Stimulated activated CD4-positive, alpha-beta T cell treated with anti-CD3 and anti-CD28 coated beads, TNF-alpha, amount 100 ng/mL, for 1 hour (primary cell): ENCODE data around the gene RBMXL3.
"Not testable (repeated sequence)": the region's sequence is repeated elsewhere in the genome, so short reads cannot be mapped to it uniquely, and the experiment has no call there.

ENCODE experiments used
- DNase-seq, 3 donors: peaks; one replicate each; pipeline ENCODE4 v3.0.0-alpha.2; 2020; ENCODE audit warnings: low read depth in 3 of 3, low spot score in 1 of 3

Gene RBMXL3

DNA sequence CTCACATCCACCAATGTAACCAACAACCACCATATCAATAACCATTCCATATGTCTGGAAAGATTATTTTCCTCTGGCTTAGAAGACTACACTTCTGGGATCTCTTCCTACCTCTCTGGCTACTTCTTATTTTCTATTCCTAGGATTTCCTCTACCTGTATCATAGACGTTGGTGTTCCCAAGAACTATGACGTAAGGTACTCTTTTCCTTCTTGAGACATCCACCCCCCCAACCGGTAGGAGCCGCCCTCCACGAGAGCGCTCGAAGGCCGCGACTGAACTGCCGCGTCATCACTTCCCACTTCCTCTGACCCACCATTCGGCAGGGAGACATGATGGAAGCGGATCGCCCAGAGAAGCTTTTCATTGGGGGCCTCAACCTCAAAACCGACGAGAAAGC lies at the start of gene RBMXL3:
TSS of gene RBMXL3 (plus strand) at position 301 of the 400 bp plus-strand sequence. CDS start at position 333, 32 bp downstream.
- no peak for DNase-seq

DNA sequence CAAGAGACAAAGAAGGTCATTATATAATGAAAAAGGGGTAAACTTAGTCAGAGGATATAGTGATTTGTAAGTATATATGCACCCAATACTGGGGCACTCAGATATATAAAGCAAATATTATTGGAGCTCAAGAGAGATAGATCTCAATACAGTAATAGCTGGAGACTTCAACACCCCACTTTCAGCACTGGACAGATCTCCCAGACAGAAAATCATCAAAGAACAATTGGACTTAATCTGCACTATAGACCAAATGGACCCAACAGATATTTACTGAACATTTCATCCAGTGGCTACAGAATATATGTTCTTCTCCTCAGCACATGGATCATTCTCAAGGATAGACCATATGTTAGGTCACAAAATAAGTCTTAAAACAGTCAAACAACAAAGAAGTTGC lies 47.2 kb upstream of the RBMXL3 start:
- no peak for DNase-seq

DNA sequence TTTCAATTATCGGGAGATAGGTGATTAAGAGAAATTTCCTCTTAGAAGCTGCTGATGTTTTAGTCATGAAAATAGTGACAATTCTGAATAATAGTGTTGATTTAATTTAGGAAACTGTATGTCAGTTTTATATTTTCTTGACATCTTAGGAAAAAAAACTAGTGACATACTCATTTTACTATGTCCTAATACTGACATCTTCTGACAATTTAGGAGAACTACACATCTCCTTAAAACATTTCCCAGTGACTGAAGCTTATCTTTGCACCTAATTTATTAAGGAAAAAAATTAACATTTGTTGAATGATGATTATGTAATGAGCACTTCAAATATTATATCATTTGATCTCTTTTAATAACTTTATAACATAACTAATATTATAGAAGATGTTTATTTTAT lies 42.0 kb upstream of the RBMXL3 start:
- no peak for DNase-seq

DNA sequence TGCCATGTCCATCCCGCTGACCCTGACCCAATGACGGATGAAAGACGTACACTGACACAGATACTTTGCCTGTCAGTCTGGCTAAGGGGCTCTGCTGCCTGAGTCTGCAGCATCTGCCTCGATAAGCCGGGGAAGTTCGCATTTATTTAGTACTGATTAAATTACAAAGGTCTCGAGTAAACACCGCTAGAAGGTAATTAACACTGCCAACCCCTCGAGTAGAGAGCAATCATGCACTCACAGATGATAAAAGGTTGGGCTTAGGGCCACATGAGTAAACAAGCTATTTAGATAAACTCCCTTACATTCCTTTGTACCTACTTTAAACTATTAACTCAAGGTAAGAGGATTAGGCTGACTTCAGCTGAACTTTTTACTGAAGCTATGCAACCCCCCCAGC lies 16.0 kb upstream of the RBMXL3 start:
- DNase-seq = no peak

DNA sequence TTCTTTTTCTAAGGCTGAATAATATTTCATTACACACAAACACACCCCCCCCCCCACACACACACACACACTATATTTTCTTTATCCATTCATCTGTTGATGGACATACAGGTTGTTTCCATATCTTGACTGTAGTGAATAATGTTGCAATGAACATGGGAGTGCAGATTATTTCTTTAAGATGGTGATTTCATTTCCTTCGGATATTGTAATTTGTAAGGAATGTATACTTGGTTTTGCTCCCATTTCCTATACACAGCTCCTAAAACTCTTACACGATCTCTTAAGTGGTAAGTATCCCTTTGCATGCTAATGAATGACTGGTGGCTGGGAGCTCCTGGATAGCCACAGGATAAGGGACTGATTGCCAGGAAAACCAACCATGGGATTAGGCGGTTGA lies 14.7 kb upstream of the RBMXL3 start:
- no peak for DNase-seq

DNA sequence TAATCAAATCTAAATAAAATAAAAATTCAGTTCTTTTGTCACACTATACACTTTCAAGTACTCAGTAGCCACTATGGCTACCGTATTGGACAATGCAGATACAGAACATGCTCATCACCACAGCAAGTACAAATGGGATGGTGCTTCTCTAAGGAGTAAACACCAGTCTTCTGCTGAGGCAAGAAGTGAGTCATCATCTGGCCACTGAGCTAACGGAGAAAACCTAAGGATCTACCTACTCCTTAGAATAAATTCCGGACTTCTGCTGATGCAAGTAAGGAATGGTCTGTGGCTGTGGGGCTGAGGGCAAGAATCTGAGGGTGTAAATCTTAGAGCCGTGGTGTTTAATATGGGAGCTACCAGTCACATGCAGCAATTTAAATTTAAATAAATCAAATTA lies 11.3 kb upstream of the RBMXL3 start:
- no peak for DNase-seq

DNA sequence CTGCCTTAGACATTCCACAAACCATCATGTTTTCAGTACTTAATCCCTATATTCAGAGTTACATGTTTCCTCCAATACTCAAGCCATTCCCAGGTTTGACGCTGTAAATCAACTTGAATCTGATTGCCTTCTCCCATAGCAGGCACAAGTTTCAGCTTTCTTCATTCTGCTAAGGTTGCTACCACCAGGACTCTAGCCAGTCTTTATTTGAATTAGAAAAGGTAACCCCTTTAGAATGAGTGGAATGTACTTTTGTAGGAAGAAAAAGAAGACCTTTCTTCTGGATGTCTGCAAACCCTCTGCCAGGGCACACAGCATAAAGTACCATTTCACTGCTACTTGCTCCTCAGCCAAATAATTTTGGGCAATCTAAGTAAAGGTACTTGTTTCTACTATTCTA lies 10.7 kb upstream of the RBMXL3 start:
- no peak for DNase-seq

DNA sequence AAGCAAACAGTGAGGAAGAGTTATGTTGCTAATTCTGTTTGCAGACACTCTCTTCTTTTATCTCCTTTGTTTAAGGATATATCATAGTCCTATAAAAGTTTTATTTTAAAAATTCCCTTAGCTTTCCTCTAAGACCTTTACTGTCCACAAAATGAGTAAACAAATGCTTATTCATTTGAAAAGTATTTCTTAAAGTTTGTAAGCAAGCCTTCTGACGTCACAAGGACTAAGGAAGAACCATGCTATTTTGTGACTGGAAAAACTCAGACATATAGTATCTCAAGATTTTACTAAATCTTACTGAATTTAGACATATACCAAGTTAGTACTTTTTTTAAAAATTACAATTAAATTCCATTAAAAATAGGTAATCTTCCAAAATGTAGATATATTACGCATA lies 5.2 kb upstream of the RBMXL3 start:
- no peak for DNase-seq

DNA sequence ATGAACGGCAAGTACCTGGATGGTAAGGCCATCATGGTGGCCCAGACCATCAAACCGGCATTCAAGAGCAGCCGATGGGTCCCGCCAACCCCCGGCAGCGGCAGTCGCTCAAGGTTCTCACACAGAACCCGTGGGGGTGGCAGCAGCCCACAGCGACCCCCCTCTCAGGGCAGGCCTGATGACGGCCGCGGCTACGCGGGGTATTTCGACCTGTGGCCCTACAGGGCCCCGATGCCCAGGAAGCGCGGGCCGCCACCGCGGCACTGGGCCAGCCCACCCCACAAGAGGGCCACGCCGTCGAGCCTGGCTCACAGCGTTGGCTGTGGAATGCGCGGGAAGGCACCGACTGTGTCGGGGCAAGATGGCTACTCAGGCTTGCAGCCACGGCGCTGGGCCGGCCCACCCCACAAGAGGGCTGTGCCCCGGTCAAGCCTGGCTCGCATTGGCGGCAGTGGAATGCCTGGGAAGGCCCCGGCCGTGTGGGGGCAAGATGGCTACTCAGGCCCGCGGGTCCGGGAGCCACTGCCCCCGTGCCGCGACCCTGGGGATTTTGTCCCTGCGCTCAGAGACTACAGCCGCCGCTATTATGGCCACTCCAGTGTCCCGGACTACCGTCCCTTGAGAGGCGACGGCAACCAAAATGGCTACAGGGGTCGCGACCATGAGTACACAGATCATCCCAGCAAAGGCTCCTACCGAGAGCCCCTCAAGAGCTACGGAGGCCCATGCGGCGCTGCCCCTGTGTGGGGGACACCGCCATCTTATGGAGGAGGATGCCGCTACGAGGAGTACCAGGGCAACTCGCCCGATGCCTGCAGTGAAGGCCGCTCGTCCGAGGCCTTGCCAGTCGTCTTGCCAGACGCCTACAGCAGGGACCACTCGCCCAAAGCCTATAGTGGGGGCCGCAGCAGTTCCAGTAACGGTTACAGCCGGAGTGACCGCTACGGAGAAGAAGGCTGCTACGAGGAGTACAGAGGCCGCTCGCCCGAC lies 731 bp downstream of the RBMXL3 start:
- no peak for DNase-seq

DNA sequence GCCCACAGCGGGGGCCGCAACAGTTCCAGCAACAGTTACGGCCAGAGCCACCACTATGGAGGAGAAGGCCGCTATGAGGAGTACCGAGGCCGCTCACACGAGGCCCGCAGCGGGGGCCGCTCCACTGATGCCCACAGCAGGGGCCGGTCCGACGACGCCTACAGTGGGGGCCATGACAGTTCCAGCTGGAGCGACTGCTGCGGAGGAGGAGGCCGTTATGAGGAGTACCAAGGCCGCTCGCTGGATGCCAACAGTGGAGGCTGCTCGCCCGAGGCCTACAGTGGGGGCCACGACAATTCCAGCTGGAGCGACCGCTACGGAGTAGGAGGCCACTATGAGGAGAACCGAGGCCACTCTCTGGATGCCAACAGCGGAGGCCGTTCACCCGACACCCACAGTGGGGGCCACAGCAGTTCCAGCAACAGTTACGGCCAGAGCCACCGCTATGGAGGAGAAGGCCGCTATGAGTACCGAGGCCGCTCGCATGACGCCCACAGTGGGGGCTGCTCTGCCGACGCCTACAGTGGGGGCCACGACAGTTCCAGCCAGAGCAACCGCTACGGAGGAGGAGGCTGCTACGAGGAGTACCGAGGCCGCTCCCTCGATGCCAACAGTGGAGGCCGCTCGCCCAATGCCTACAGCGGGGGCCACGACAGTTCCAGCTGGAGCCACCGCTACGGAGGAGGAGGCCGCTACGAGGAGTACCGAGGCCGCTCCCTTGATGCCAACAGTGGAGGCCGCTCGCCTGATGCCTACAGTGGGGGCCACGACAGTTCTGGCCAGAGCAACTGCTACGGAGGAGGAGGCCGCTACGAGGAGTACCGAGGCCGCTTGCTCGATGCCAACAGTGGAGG lies 1.7 kb downstream of the RBMXL3 start:
- no peak for DNase-seq

DNA sequence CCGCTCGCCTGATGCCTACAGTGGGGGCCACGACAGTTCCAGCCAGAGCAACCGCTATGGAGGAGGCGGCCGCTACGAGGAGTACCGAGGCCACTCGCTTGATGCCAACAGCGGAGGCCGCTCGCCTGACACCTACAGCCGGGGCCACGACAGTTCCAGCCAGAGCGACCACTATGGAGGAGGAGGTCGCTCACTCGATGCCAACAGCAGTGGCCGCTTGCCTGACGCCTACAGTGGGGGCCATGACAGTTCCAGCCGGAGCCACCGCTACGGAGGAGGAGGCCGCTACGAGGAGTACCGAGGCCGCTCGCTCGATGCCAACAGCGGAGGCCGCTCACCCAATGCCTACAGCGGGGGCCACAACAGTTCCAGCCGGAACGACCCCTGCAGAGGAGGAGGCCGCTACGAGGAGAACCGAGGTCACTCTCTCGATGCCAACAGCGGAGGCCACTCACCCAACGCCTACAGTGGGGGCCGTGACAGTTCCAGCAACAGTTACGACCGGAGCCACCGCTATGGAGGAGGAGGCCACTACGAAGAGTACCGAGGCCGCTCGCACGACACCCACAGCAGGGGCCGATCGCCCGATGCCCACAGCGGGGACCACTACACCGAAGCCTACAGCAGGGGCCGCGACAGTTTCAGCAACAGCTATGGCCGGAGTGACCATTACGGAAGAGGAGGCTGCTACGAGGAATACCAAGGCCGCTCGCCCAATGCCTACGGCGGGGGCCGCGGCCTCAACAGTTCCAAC lies 2.5 kb downstream of the RBMXL3 start:
- DNase-seq = no peak

DNA sequence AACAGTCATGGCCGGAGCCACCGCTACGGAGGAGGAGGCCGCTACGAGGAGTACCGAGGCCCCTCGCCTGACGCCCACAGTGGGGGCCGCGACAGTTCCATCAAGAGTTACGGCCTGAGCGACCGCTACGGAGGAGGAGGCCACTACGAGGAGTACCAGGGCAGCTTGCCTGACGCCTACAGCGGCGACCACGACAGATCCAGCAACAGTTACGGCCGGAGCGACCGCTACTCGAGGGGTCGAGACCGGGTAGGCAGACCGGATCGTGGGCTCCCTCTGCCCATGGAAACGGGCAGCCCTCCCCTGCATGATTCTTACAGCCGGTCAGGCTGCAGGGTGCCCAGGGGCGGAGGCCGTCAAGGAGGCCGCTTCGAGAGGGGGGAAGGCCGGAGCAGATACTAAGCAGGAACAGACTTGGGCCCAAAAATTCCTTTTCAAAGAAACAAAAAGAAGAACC lies 3.1 kb downstream of the RBMXL3 start:
- no peak for DNase-seq

DNA sequence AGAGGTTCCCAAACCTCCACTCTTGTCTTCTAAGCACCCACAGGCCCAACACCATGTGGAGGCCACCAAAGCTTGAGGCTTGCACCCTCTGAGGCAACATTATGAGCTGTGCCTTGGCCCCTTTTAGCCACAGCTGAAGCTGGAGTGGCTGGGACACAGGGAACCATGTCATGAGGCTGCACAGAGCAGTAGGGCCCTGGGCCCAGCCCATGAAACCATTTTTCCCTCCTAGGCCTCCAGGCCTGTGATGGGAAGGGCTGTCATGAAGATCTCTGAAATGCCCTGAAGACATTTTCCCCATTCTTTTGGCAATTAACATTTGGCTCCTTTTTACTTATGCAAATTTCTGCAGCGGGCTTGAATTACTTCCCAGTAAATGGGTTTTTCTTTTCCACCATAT lies 14.8 kb downstream of the RBMXL3 start:
- DNase-seq = no peak

DNA sequence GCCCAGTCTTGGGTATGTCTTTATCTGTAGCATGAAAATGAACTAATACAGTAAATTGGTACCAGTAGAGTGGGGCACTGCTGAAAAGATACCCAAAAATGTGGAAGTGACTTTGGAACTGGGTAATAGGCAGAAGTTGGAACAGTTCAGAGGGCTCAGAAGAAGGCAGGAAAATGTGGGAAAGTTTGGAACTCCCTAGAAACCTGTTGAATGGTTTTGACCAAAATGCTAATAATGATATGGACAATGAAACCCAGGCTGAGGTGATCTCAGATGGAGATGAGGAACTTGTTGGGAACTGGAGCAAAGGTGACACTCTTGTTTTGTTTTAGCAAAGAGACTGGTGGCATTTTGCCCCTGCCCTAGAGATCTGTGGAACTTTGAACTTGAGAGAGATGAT lies 20.3 kb downstream of the RBMXL3 start:
- not testable (repeated sequence) for DNase-seq

DNA sequence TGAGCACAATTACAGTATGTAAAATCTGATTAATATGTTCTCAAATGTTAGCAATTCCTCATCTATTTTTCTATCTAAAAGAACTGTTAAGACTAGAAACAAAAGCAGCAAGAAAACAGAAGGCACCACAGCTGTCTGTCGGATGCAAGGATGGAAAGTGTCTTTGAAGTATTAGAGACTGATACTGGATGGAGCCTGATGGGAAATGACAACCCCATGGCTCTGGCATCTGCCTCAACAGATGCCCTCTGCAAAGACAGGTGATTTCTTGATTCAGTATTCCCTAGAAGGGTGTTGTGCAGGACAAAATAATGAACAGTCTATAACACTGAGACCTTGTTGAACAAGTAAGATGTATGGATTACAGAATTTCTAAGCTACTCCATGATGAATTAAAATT lies 24.9 kb downstream of the RBMXL3 start:
- DNase-seq = no peak

DNA sequence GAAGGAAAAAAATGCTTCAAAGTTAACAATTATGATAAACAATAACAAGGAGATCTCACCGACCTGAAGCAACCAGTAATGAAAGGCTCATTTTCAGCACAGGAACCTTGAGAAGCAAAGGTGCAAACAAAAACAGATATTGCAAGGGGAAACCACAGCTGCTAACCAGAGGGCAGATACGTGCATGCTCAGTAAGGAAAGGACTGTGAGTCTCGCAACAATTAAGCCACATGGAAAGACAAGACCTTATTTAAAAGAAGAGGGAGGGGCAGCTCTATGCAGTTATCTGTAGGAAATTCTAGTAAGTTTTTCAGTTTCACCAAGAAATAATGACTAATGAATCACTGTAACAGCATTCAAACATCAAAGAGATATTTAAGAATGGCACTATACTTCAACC lies 25.4 kb downstream of the RBMXL3 start:
- DNase-seq = no peak

DNA sequence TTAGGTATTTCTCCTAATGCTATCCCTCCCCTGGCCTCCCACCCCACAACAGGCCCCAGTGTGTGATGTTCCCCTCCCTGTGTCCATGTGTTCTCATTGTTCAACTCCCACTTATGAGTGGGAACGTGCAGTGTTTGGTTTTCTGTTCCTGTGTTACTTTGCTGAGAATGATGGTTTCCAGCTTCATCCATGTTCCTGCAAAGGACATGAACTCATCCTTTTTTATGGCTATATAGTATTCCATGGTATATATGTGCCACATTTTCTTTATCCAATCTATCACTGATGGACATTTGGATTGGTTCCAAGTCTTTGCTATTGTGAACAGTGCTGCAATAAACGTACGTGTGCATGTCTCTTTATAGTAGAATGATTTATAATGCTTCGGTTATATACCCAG lies 28.1 kb downstream of the RBMXL3 start:
- not testable (repeated sequence) for DNase-seq

DNA sequence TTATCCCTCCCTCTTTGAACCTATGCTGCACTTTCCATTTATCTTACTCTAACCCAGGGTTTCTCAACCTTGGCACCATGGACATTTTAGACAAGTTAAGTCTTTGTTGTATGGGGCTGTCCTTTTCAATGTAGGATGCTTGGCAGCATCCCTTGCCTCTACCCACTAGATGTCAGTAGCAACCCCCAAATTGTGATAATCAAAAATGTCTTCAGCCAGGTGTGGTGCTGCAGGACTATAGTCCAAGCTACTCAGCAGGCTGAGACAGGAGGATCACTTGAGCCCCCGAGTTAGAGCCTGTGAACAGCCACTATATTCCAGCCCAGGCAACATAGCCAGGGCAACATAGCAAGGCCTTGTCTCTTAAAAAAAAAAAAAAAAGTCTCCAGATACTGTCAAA lies 37.7 kb downstream of the RBMXL3 start:
- DNase-seq = no peak

DNA sequence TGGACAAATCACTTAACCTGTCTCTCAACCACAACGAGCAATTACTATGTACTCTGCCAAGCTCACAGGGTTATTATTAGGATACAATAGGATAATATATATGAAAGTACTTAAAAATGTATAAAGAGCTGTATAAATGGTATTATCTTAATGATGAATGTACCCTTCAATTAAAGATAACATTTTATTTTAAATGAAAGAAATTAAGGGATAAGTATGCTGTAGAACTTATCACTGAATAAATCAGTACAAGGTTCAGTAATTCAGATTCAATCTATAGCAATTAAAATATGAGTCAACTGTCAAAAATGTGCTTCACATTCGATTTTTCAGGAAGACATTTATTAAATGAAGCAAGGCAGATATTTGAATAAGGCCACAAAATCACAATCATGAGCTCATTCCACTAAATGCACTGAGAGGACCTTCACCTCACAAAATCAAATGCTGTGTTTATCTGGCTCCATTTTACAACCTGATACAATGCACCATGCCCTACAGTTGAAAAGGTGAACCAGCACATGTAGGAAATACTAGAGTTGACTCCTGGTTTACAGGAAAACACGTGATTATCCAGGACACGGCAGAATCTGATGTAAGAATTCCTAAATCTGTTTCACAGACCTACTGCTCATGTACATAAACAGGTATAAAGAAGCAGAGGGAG lies 40.3 kb downstream of the RBMXL3 start:
- no peak for DNase-seq

DNA sequence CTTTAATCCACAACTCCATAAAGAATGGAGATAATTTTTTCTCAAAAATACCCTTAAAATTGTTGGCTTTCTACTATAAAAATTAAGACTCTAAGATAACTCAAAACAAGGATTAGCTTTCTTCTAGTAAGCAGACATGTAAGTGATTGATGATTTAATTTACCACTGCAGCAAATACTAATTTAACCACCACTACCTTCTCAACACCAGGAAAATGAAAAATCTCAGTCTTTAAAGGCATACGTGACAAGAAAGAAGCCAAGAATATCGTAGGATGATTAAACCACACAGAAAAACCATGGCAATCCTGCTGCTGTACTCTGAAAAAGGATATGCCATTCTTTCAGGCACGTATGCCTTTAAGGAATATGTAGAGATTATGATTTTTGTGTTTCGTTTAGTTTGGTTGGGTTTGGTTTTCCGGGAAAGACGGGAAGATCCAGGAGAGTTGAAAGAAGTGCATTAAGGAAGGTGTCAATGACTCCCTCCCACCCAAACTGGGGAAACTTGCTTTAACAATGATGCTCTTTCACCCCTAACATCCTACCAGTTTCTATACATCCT lies 43.8 kb downstream of the RBMXL3 start:
- no peak for DNase-seq
